ENCODE measurements around the gene EPB41L2. TPM values are rescaled to one million over a fixed set of nuclear protein-coding genes. Genes with fewer than 3 reads are reported as not detected.

EPB41L2 gene
- total RNA-seq, 4 donors from 2014 or later: 57.2 to 116 (median 85.2) TPM

DNA sequence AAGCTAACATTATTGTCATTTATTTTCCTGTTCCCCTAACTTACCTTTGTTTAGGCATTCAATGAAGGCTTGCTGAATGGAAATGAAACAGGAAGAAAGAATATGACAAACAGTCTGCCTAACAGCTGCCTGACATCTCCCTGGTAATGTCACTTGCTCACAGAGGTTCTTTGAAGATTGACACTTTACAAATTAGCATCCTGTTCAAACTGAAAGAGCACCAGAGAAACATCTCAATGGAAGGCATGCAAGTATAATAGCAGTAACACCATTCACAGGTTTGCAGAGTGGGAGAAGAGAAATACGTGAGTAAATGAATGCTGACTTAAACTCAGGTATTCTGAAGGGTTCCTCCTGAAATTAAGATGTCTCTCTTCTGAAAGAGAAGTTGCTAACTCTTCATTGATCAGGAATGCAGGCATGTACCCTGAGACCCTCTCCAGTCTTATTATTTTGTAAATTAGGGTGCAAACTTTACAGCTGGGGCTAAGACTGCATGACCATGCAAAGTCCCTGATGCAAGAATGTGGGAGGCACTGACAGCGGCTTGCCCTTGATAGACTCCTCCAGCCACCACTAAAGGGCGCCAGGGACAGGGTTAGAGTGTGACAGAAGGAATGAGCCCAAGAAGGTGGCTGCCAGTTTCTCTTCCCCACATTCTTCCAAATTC is 237.1 kb downstream of the EPB41L2 start:
- no peaks in the 10 kb centered on the region for H3K4me1 ChIP-seq
- WGBS, 2 donors (ENCODE audit: low coverage in 1 of 2): 72 to 100% methylated on average over 2 to 3 of the region's 3 CpGs
- H3K36me3 ChIP-seq: no peaks in the 10 kb centered on the region
- H3K9me3 ChIP-seq: no peaks in the 10 kb centered on the region
- H3K27ac ChIP-seq: no peak overlapping the region
- no peaks in the 10 kb centered on the region for H3K27me3 ChIP-seq
- no peak for ATAC-seq
- TF ChIP-seq, protein P1, sequence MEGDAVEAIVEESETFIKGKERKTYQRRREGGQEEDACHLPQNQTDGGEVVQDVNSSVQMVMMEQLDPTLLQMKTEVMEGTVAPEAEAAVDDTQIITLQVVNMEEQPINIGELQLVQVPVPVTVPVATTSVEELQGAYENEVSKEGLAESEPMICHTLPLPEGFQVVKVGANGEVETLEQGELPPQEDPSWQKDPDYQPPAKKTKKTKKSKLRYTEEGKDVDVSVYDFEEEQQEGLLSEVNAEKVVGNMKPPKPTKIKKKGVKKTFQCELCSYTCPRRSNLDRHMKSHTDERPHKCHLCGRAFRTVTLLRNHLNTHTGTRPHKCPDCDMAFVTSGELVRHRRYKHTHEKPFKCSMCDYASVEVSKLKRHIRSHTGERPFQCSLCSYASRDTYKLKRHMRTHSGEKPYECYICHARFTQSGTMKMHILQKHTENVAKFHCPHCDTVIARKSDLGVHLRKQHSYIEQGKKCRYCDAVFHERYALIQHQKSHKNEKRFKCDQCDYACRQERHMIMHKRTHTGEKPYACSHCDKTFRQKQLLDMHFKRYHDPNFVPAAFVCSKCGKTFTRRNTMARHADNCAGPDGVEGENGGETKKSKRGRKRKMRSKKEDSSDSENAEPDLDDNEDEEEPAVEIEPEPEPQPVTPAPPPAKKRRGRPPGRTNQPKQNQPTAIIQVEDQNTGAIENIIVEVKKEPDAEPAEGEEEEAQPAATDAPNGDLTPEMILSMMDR (IDR thresholded peaks at IDR 0.05): no peak
- TF ChIP-seq POLR2A (IDR thresholded peaks at IDR 0.05) (no peak), EP300 (IDR thresholded peaks at IDR 0.05) (no peak), POLR2AphosphoS5 (IDR thresholded peaks at IDR 0.05) (no peak)
- H3K4me3 ChIP-seq: no peak overlapping the region

DNA sequence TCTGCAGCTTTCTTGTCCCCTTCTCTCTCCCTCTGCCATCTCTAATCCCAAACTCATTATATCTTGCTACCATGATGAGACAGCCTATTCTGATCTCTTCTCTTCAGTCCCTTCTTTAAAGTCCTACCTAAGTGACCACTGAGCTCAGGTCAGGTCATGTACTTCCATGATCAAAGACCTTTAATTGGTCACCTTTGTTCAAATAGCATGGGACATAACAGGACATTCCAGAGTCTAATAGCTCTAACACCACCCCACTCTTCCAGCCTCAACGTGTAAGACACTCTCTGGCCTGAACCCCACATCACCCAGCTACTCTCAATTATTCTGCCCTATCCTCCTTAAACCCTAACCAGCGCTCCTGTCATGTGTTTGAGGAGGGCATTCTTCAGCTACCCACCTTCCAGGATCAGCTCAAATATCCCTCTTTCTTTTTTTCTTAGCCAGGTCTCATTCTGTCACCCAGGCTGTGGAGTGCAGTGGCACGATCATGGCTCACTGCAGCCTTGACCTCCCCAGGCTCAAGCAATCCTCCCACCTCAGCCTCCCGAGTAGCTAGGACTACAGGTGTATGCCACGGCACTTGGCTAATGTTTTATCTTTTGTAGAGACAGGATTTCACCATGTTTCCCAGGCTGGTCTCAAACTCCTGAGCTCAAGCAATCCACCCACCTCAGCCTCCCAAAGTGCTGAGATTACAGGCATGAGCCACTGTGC is 237.9 kb downstream of the EPB41L2 start:
- Histone ChIP-seq H3K4me3 (no peak overlapping the region), H3K36me3 (no peaks in the 10 kb centered on the region), H3K4me1 (no peaks in the 10 kb centered on the region), H3K27ac (no peak overlapping the region), H3K9me3 (no peaks in the 10 kb centered on the region), H3K27me3 (no peaks in the 10 kb centered on the region)
- TF ChIP-seq POLR2A (IDR thresholded peaks at IDR 0.05) (no peak), EP300 (IDR thresholded peaks at IDR 0.05) (no peak), POLR2AphosphoS5 (IDR thresholded peaks at IDR 0.05) (no peak)
- TF ChIP-seq, protein P1 (IDR thresholded peaks at IDR 0.05): no peak
- no peak for ATAC-seq
- 79 to 96% methylated on average over 4 of the region's 5 CpGs for WGBS, 2 donors (ENCODE audit: low coverage in 1 of 2)

DNA sequence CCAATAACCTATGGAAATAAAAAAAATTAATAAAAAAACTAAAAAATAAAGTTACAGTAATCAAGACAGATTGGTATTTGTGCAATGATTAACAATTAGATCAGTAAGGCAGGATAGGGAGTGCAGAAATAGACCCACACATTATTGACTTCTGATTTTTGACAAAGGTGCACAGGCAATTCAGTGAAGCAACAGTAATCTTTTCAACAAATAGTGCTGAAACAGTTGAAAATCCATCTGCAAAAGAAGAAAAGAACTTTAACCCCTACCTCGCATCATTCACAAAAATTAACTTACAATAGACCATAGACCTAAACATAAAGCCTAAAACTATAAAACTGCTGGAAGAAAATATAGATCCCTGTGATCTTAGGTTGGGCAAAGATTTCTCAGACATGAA is 240.3 kb downstream of the EPB41L2 start:
- no peak overlapping the region for H3K4me3 ChIP-seq
- H3K27me3 ChIP-seq: no peaks in the 10 kb centered on the region
- 95 to 100% methylated on average over 1 of the region's 1 CpG for WGBS, 2 donors (ENCODE audit: low coverage in 1 of 2)
- H3K27ac ChIP-seq: no peak overlapping the region
- no peaks in the 10 kb centered on the region for H3K4me1 ChIP-seq
- TF ChIP-seq, protein P1 (IDR thresholded peaks at IDR 0.05): no peak
- no peak for TF ChIP-seq POLR2AphosphoS5 (IDR thresholded peaks at IDR 0.05)
- no peak for TF ChIP-seq POLR2A (IDR thresholded peaks at IDR 0.05)
- TF ChIP-seq EP300 (IDR thresholded peaks at IDR 0.05): no peak
- ATAC-seq: no peak
- no peaks in the 10 kb centered on the region for H3K36me3 ChIP-seq
- H3K9me3 ChIP-seq: peaks cover 0 to 5% (median 0%) of the 10 kb centered on the region in 3 donors

DNA sequence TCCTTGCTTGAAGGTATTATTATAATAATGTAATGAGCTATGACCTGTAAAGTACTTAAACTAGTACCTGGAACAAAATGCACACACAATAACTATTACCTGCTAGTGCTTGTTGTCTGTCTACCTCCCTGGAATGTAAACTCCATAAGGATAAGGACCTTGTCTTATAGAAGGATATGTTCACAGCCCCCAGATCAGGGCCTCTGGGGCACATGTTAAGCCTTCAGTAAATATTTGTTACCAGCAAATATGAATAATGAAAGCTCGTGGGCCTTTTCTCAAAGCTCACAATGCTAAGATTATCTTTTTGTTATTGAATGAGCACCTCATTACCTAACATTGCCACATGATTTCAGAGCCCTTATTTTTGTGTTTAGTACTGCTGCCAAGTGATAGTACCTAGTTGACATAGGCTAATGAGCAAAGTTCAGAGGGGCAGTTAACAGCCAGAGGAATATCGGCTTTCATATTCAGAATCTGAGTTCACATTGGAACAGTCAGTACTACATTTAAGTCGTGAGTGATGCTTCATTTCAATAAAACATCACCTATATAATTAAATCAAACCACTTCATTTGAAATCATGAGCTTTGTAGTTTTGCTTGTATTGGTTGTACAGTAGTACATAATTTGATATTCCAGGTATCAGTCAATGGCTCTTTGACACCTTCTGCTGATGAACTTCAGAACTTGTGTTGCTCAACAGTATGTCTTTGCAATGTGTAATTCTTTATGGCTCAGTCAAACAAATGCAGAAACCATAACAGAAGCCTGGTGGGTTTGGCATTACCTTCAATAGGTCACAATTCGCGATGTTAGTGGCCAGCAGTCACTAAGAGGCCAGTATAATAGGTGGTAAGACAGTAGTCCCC is 247.6 kb downstream of the EPB41L2 start:
- H3K9me3 ChIP-seq: peaks cover 0 to 7% (median 0%) of the 10 kb centered on the region in 3 donors
- H3K27me3 ChIP-seq: no peaks in the 10 kb centered on the region
- no peak overlapping the region for H3K27ac ChIP-seq
- no peak overlapping the region for H3K4me3 ChIP-seq
- no peaks in the 10 kb centered on the region for H3K36me3 ChIP-seq
- TF ChIP-seq POLR2AphosphoS5 (IDR thresholded peaks at IDR 0.05) (no peak), POLR2A (IDR thresholded peaks at IDR 0.05) (no peak), EP300 (IDR thresholded peaks at IDR 0.05) (no peak)
- TF ChIP-seq, protein P1 (IDR thresholded peaks at IDR 0.05): no peak
- H3K4me1 ChIP-seq: peaks cover 0 to 5% (median 0%) of the 10 kb centered on the region in 3 donors
- WGBS, 2 donors (ENCODE audit: low coverage in 1 of 2): 87 to 96% methylated on average over 5 of the region's 5 CpGs
- ATAC-seq: no peak
